Neuronal stem cell (in vitro differentiated cells): ENCODE data around the gene ACSL1. TPM values are rescaled to one million over a fixed set of nuclear protein-coding genes. Genes with fewer than 3 reads are reported as not detected.
A peak's percentile ranks its signal among the peaks of the same experiment; 100 is the strongest.

Experiments used
- DNase-seq: peaks from one replicate; pipeline ENCODE4 v3.0.0-alpha.2; 2013; ENCODE audit warnings: low spot score
- H2AFZ ChIP-seq: one replicate; pipeline ENCODE4 v1.6.1; 2013; ENCODE audit warnings: mild to moderate bottlenecking, low read length, inconsistent platforms
- H2AK5ac ChIP-seq: 2 replicates; pipeline ENCODE4 v1.6.1; 2013; ENCODE audit warnings: low read depth, mild to moderate bottlenecking, inconsistent platforms, low read length, moderate library complexity, mixed read lengths
- H2BK120ac ChIP-seq: 2 replicates; pipeline ENCODE4 v1.6.1; 2013; ENCODE audit warnings: low read depth, mild to moderate bottlenecking, inconsistent platforms, low read length, moderate library complexity, mixed read lengths
- H2BK12ac ChIP-seq: one replicate; pipeline ENCODE4 v1.6.1; 2013; ENCODE audit warnings: low read length, inconsistent platforms
- H2BK15ac ChIP-seq: 2 replicates; pipeline ENCODE4 v1.6.1; 2013; ENCODE audit warnings: mild to moderate bottlenecking, low read length, inconsistent platforms, mixed read lengths
- H2BK5ac ChIP-seq: one replicate; pipeline ENCODE4 v1.6.1; 2013; ENCODE audit warnings: inconsistent platforms, mild to moderate bottlenecking, low read length, moderate library complexity
- H3K14ac ChIP-seq: one replicate; pipeline ENCODE4 v1.6.1; 2013; ENCODE audit warnings: low read length, inconsistent platforms
- H3K18ac ChIP-seq: 2 replicates; pipeline ENCODE4 v1.6.1; 2013; ENCODE audit warnings: low read length, inconsistent platforms
- H3K23ac ChIP-seq: 2 replicates; pipeline ENCODE4 v1.6.1; 2013; ENCODE audit warnings: low read depth, mild to moderate bottlenecking, mixed read lengths, low read length, inconsistent platforms; ENCODE audit not compliant: poor library complexity
- H3K27ac ChIP-seq: replicated peaks from 3 replicates; pipeline ENCODE4 v1.5.1; 2013; ENCODE audit warnings: low read length, inconsistent platforms
- H3K27me3 ChIP-seq, 3 experiments: 2 replicates each; pipeline ENCODE4 v1.6.1; 2013; ENCODE audit warnings: low read length in 3 of 3, mild to moderate bottlenecking in 2 of 3, inconsistent platforms in 1 of 3, low read depth in 1 of 3, mixed read lengths in 1 of 3, moderate library complexity in 1 of 3; ENCODE audit not compliant: control insufficient read depth in 3 of 3, insufficient read depth in 3 of 3
- H3K36me3 ChIP-seq, 2 donors: replicated peaks in 1 of 2; 2 replicates each; pipeline ENCODE4 v1.6.1; 2013; ENCODE audit warnings: low read length in 2 of 2; ENCODE audit not compliant: control insufficient read depth in 2 of 2, insufficient read depth in 2 of 2
- H3K4ac ChIP-seq: 2 replicates; pipeline ENCODE4 v1.6.1; 2013; ENCODE audit warnings: inconsistent platforms, mild to moderate bottlenecking, low read length, moderate library complexity
- H3K4me1 ChIP-seq, 2 donors: 1 replicate in 1 of 2; 2 replicates in 1 of 2; pipeline ENCODE4 v1.6.1; 2013; ENCODE audit warnings: low read length in 2 of 2, low read depth in 1 of 2; ENCODE audit not compliant: control insufficient read depth in 2 of 2, insufficient read depth in 1 of 2
- H3K4me2 ChIP-seq: one replicate; pipeline ENCODE4 v1.6.1; 2013; ENCODE audit warnings: mild to moderate bottlenecking, low read length, inconsistent platforms; ENCODE audit not compliant: insufficient read depth, poor library complexity, severe bottlenecking
- H3K4me3 ChIP-seq, 2 donors: 2 replicates each; pipeline ENCODE4 v1.5.1; 2013; ENCODE audit warnings: low read length in 2 of 2, mild to moderate bottlenecking in 2 of 2, inconsistent platforms in 1 of 2, moderate library complexity in 1 of 2
- H3K79me1 ChIP-seq: one replicate; pipeline ENCODE4 v1.6.1; 2013; ENCODE audit warnings: low read depth, mild to moderate bottlenecking, inconsistent platforms, low read length, moderate library complexity
- H3K9ac ChIP-seq: one replicate; pipeline ENCODE4 v1.6.1; 2013; ENCODE audit warnings: mild to moderate bottlenecking, low read depth, low read length, inconsistent platforms; ENCODE audit not compliant: poor library complexity
- H3K9me3 ChIP-seq, 2 donors: replicated peaks in 1 of 2; 2 replicates each; pipeline versions ENCODE3 to v1.6.1; 2013; ENCODE audit warnings: low read length in 2 of 2, mild to moderate bottlenecking in 2 of 2, inconsistent platforms in 1 of 2, low read depth in 1 of 2, mixed read lengths in 1 of 2, moderate library complexity in 1 of 2; ENCODE audit not compliant: control insufficient read depth in 2 of 2, insufficient read depth in 1 of 2
- H4K8ac ChIP-seq: one replicate; pipeline ENCODE4 v1.6.1; 2013; ENCODE audit warnings: low read depth, mild to moderate bottlenecking, inconsistent platforms, low read length, moderate library complexity
- H4K91ac ChIP-seq: one replicate; pipeline ENCODE4 v1.6.1; 2013; ENCODE audit warnings: low read length, low read depth, mild to moderate bottlenecking, inconsistent platforms; ENCODE audit not compliant: poor library complexity
- WGBS, 2 donors: extraction: QIAGEN DNeasy Blood & Tissue Kit; methylation state at CpG; one replicate each; pipeline ENCODE4 v1.1.7; 2013; ENCODE audit warnings: missing lambda C conversion rate in 2 of 2, mixed read lengths in 1 of 2; ENCODE audit not compliant: insufficient read length in 2 of 2, insufficient replicate concordance in 1 of 2; ENCODE audit errors: extremely low coverage in 2 of 2; 5-methylcytosine and 5-hydroxymethylcytosine counted together
- polyA plus RNA-seq, 2 experiments: library from polyadenylated mRNA; stranded (reverse); fragments of 200-250 nt; gene quantifications; one replicate each; pipeline ENCODE4 v1.2.3, GENCODE V29; 2013

The ACSL1 gene
- 0.25 TPM for polyA plus RNA-seq (2013, experiment 1 of 2)
- 0.26 TPM for polyA plus RNA-seq (2013, experiment 2 of 2)

- peak within 1 kb of the TSS; percentile 98 for H3K4me2 ChIP-seq
- no peaks in the 10 kb centered on the region for H3K79me1 ChIP-seq
- H3K14ac ChIP-seq: peak within 1 kb of the TSS; percentile 66
- H3K27ac ChIP-seq: no peak within 1 kb of the TSS
- no CpG with 5 or more reads among the region's 94 CpGs for WGBS, 2 donors
- peaks cover 22 to 78% (median 59%) of the 10 kb centered on the region in 3 experiments for H3K27me3 ChIP-seq
- peak within 1 kb of the TSS; percentile 87 for H3K23ac ChIP-seq
- peak within 1 kb of the TSS; percentile 60 for H2AK5ac ChIP-seq
- H3K18ac ChIP-seq: peak within 1 kb of the TSS; percentile 89
- DNase-seq: peak; percentile 69
- no peak within 1 kb of the TSS for H2BK120ac ChIP-seq
- peak within 1 kb of the TSS; percentile 84 for H3K9ac ChIP-seq
- no peak within 1 kb of the TSS for H4K8ac ChIP-seq
- H3K4ac ChIP-seq: no peak within 1 kb of the TSS
- peak within 1 kb of the TSS; percentile 98 for H2AFZ ChIP-seq
- peak within 1 kb of the TSS; percentile 50 to 79 for H3K4me3 ChIP-seq
- H2BK15ac ChIP-seq: no peak within 1 kb of the TSS
- peaks cover 3 to 6% of the 10 kb centered on the region in 2 donors for H3K9me3 ChIP-seq
- peaks cover 4 to 5% of the 10 kb centered on the region in 2 donors for H3K4me1 ChIP-seq
- no peak within 1 kb of the TSS for H4K91ac ChIP-seq
- no peak within 1 kb of the TSS for H2BK12ac ChIP-seq
- no peak within 1 kb of the TSS for H2BK5ac ChIP-seq
- H3K36me3 ChIP-seq: no peaks in the 10 kb centered on the region
These were observed at the start of gene ACSL1 for GRCh38 chr4:184825896-184826690. Gene ACSL1, minus strand, starts transcription at chr4:184825968. Its CDS starts 22,454 bp downstream, at chr4:184803514.

- Histone ChIP-seq H3K9ac (no peak overlapping the region), H2AK5ac (no peak overlapping the region), H3K36me3 (no peaks in the 10 kb centered on the region), H2BK5ac (no peak overlapping the region), H3K4me1 (no peaks in the 10 kb centered on the region), H3K4ac (no peak overlapping the region), H2BK12ac (no peak overlapping the region), H3K4me2 (no peak overlapping the region), H3K18ac (no peak overlapping the region), H3K27ac (no peak overlapping the region), H3K14ac (no peak overlapping the region), H2AFZ (no peak overlapping the region), H3K79me1 (no peaks in the 10 kb centered on the region), H4K8ac (no peak overlapping the region), H2BK120ac (no peak overlapping the region), H3K23ac (no peak overlapping the region), H3K9me3 (no peaks in the 10 kb centered on the region), H3K4me3 (no peak overlapping the region), H4K91ac (no peak overlapping the region), H3K27me3 (peaks cover 0 to 3% (median 0%) of the 10 kb centered on the region in 3 experiments), H2BK15ac (no peak overlapping the region)
- no peak for DNase-seq
- WGBS, 2 donors: no CpG with 5 or more reads among the region's 2 CpGs
These were observed 47.3 kb upstream of the ACSL1 start for GRCh38 chr4:184873054-184873453.

- no peaks in the 10 kb centered on the region for H3K9me3 ChIP-seq
- no peak overlapping the region for H3K14ac ChIP-seq
- H2AFZ ChIP-seq: no peak overlapping the region
- H3K4me1 ChIP-seq: no peaks in the 10 kb centered on the region
- no peak overlapping the region for H4K91ac ChIP-seq
- DNase-seq: no peak
- no peaks in the 10 kb centered on the region for H3K79me1 ChIP-seq
- no peak overlapping the region for H3K4ac ChIP-seq
- no peak overlapping the region for H3K23ac ChIP-seq
- peaks cover 0 to 3% (median 0%) of the 10 kb centered on the region in 3 experiments for H3K27me3 ChIP-seq
- H3K4me3 ChIP-seq: no peak overlapping the region
- H2BK15ac ChIP-seq: no peak overlapping the region
- no peak overlapping the region for H2BK5ac ChIP-seq
- no peak overlapping the region for H2BK120ac ChIP-seq
- no peak overlapping the region for H2BK12ac ChIP-seq
- H3K18ac ChIP-seq: no peak overlapping the region
- no CpG with 5 or more reads among the region's 4 CpGs for WGBS, 2 donors
- no peak overlapping the region for H3K9ac ChIP-seq
- H3K27ac ChIP-seq: no peak overlapping the region
- no peaks in the 10 kb centered on the region for H3K36me3 ChIP-seq
- H2AK5ac ChIP-seq: no peak overlapping the region
- H3K4me2 ChIP-seq: no peak overlapping the region
- H4K8ac ChIP-seq: no peak overlapping the region
These were observed 45.0 kb upstream of the ACSL1 start for GRCh38 chr4:184870718-184871117.

GRCh38 chr4:184868623-184869022 is 42.9 kb upstream of the ACSL1 start:
- Histone ChIP-seq H3K4me2 (no peak overlapping the region), H4K91ac (no peak overlapping the region), H2BK5ac (no peak overlapping the region), H3K23ac (no peak overlapping the region), H3K4me3 (no peak overlapping the region), H3K4me1 (no peaks in the 10 kb centered on the region), H3K79me1 (no peaks in the 10 kb centered on the region), H2AK5ac (no peak overlapping the region), H3K9me3 (no peaks in the 10 kb centered on the region), H3K18ac (no peak overlapping the region), H3K27ac (no peak overlapping the region), H2BK120ac (no peak overlapping the region), H3K9ac (no peak overlapping the region), H3K36me3 (no peaks in the 10 kb centered on the region), H2AFZ (no peak overlapping the region), H2BK12ac (no peak overlapping the region), H4K8ac (no peak overlapping the region), H3K27me3 (peaks cover 0 to 6% (median 0%) of the 10 kb centered on the region in 3 experiments), H3K14ac (no peak overlapping the region), H2BK15ac (no peak overlapping the region), H3K4ac (no peak overlapping the region)
- DNase-seq: no peak
- WGBS, 2 donors: no CpG with 5 or more reads among the region's 3 CpGs
